Neural cell (in vitro differentiated cells): Measurements from ENCODE around the gene C1QTNF9. TPM values are rescaled to one million over a fixed set of nuclear protein-coding genes. Genes with fewer than 3 reads are reported as not detected.
"Not testable (repeated sequence)": the region's sequence is repeated elsewhere in the genome, so short reads cannot be mapped to it uniquely, and the experiment has no call there.

ENCODE experiments used
- H2AFZ ChIP-seq: fragments of 200-600, 300-800 bp; sonication (generic), shearing (Covaris generic); 2 replicates; pipeline ENCODE4 v1.6.0; 2014; ENCODE audit warnings: low read depth, mild to moderate bottlenecking, antibody characterized with exemption, low read length, moderate library complexity
- H3F3A ChIP-seq: fragments of 200-600 bp; shearing (Covaris generic); 2 replicates; pipeline ENCODE4 v1.6.1; 2016; ENCODE audit warnings: mild to moderate bottlenecking, moderate library complexity, mixed read lengths, antibody characterized with exemption, low read length; ENCODE audit not compliant: insufficient read depth, poor library complexity, severe bottlenecking
- H3K27ac ChIP-seq: fragments of 200-600, 300-800 bp; sonication (generic), shearing (Covaris generic); 2 replicates; pipeline ENCODE4 v1.5.1; 2014; ENCODE audit warnings: mild to moderate bottlenecking, low read length, moderate library complexity
- H3K27me3 ChIP-seq: fragments of 300-800, 200-600 bp; sonication (generic), shearing (Covaris generic); 2 replicates; pipeline ENCODE4 v1.6.0; 2014; ENCODE audit warnings: mild to moderate bottlenecking, low read depth, low read length, moderate library complexity; ENCODE audit not compliant: insufficient read depth
- H3K36me3 ChIP-seq: fragments of 300-800, 200-600 bp; sonication (generic), shearing (Covaris generic); 2 replicates; pipeline ENCODE4 v1.5.1; 2014; ENCODE audit warnings: mild to moderate bottlenecking, antibody characterized with exemption, low read length, moderate library complexity; ENCODE audit not compliant: insufficient read depth
- H3K4me2 ChIP-seq: fragments of 300-800, 200-600 bp; sonication (generic), shearing (Covaris generic); 2 replicates; pipeline ENCODE4 v1.6.0; 2014; ENCODE audit warnings: mild to moderate bottlenecking, low read length
- H3K4me3 ChIP-seq: fragments of 300-800, 200-600 bp; sonication (generic), shearing (Covaris generic); 2 replicates; pipeline ENCODE4 v1.5.1; 2014; ENCODE audit warnings: mild to moderate bottlenecking, low read length, moderate library complexity
- H3K79me2 ChIP-seq: fragments of 200-600 bp; shearing (Covaris generic); replicated peaks from 2 replicates; pipeline ENCODE4 v1.6.0; 2014; ENCODE audit warnings: mild to moderate bottlenecking, low read length, moderate library complexity; ENCODE audit not compliant: insufficient read depth
- H3K9ac ChIP-seq: fragments of 300-800, 200-600 bp; sonication (generic), shearing (Covaris generic); 2 replicates; pipeline ENCODE4 v1.6.1; 2016; ENCODE audit warnings: mild to moderate bottlenecking, low read length, mixed read lengths
- H3K9me2 ChIP-seq: fragments of 200-600 bp; shearing (Covaris generic); 2 replicates; pipeline ENCODE4 v1.6.1; 2016; ENCODE audit warnings: mild to moderate bottlenecking, low read length, mixed read lengths; ENCODE audit not compliant: insufficient read depth
- H3K9me3 ChIP-seq: fragments of 200-600, 300-800 bp; sonication (generic), shearing (Covaris generic); 2 replicates; pipeline ENCODE4 v1.6.1; 2016; ENCODE audit warnings: mild to moderate bottlenecking, mixed run types, low read length, moderate library complexity, mixed read lengths
- H4K20me1 ChIP-seq: fragments of 200-600 bp; shearing (Covaris generic); 2 replicates; pipeline ENCODE4 v1.6.1; 2016; ENCODE audit warnings: mild to moderate bottlenecking, mixed run types; ENCODE audit not compliant: insufficient read depth
- EP300 ChIP-seq: fragments of 450-650 bp; conservative IDR thresholded peaks from 2 replicates; pipeline ENCODE4 v1.6.1; 2014; ENCODE audit warnings: antibody characterized with exemption, mild to moderate bottlenecking, moderate library complexity; ENCODE audit not compliant: poor library complexity, severe bottlenecking
- EZH2 ChIP-seq: fragments of 200-600, 300-800 bp; shearing (Covaris generic), sonication (generic); IDR thresholded peaks from 2 replicates; pipeline ENCODE4 v1.6.1; 2014; ENCODE audit warnings: antibody characterized with exemption, low read length, borderline replicate concordance, mild to moderate bottlenecking; ENCODE audit not compliant: insufficient read depth, poor library complexity, severe bottlenecking
- MXI1 ChIP-seq: fragments of 450-650 bp; conservative IDR thresholded peaks from 2 replicates; pipeline ENCODE4 v1.6.1; 2014; ENCODE audit warnings: antibody characterized with exemption, mild to moderate bottlenecking; ENCODE audit not compliant: poor library complexity, severe bottlenecking
- POLR2AphosphoS5 ChIP-seq: IDR thresholded peaks from 2 replicates; pipeline ENCODE4 v1.6.1; 2012
- RAD21 ChIP-seq: fragments of 450-650 bp; conservative IDR thresholded peaks from 2 replicates; pipeline ENCODE4 v1.6.1; 2014; ENCODE audit warnings: antibody characterized with exemption, mild to moderate bottlenecking, moderate library complexity
- SMC3 ChIP-seq: fragments of 450-650 bp; conservative IDR thresholded peaks from 2 replicates; pipeline ENCODE4 v1.6.1; 2014; ENCODE audit warnings: antibody characterized with exemption, mild to moderate bottlenecking, moderate library complexity; ENCODE audit not compliant: poor library complexity
- TAF1 ChIP-seq: IDR thresholded peaks from 2 replicates; pipeline ENCODE4 v1.6.1; 2012; ENCODE audit warnings: low read depth
- polyA plus RNA-seq: library from polyadenylated mRNA; depleted of rRNA; stranded (reverse); fragments of >200 nt; gene quantifications from 2 replicates; pipeline ENCODE4 v1.2.3, GENCODE V29; 2014
- TF ChIP-seq, protein P1 (sequence below): IDR thresholded peaks from 2 replicates; pipeline ENCODE4 v1.6.1; 2012; ENCODE audit warnings: borderline replicate concordance
- TF ChIP-seq, protein P2 (sequence below): fragments of 450-650 bp; IDR thresholded peaks from 2 replicates; pipeline ENCODE4 v1.5.1; 2014; ENCODE audit warnings: antibody characterized with exemption, mild to moderate bottlenecking, moderate library complexity; ENCODE audit not compliant: poor library complexity, severe bottlenecking

C1QTNF9 gene
- polyA plus RNA-seq, 1 donor from 2014 or later: not detected

- H3K4me2 ChIP-seq, H3K79me2 ChIP-seq, H3F3A ChIP-seq, H3K27ac ChIP-seq, H2AFZ ChIP-seq, H3K27me3 ChIP-seq, H3K36me3 ChIP-seq, H3K9me3 ChIP-seq, H4K20me1 ChIP-seq, H3K4me3 ChIP-seq, H3K9me2 ChIP-seq, H3K9ac ChIP-seq: not testable (repeated sequence)
These were observed 49.9 kb downstream of the C1QTNF9 start for GRCh38 chr13:24359252-24359651.

- TF ChIP-seq, protein P1, sequence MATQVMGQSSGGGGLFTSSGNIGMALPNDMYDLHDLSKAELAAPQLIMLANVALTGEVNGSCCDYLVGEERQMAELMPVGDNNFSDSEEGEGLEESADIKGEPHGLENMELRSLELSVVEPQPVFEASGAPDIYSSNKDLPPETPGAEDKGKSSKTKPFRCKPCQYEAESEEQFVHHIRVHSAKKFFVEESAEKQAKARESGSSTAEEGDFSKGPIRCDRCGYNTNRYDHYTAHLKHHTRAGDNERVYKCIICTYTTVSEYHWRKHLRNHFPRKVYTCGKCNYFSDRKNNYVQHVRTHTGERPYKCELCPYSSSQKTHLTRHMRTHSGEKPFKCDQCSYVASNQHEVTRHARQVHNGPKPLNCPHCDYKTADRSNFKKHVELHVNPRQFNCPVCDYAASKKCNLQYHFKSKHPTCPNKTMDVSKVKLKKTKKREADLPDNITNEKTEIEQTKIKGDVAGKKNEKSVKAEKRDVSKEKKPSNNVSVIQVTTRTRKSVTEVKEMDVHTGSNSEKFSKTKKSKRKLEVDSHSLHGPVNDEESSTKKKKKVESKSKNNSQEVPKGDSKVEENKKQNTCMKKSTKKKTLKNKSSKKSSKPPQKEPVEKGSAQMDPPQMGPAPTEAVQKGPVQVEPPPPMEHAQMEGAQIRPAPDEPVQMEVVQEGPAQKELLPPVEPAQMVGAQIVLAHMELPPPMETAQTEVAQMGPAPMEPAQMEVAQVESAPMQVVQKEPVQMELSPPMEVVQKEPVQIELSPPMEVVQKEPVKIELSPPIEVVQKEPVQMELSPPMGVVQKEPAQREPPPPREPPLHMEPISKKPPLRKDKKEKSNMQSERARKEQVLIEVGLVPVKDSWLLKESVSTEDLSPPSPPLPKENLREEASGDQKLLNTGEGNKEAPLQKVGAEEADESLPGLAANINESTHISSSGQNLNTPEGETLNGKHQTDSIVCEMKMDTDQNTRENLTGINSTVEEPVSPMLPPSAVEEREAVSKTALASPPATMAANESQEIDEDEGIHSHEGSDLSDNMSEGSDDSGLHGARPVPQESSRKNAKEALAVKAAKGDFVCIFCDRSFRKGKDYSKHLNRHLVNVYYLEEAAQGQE: no peak
- TF ChIP-seq POLR2AphosphoS5 (no peak), MXI1 (no peak), SMC3 (no peak), EP300 (no peak), EZH2 (no peak), TAF1 (no peak), RAD21 (no peak)
- TF ChIP-seq, protein P2, sequence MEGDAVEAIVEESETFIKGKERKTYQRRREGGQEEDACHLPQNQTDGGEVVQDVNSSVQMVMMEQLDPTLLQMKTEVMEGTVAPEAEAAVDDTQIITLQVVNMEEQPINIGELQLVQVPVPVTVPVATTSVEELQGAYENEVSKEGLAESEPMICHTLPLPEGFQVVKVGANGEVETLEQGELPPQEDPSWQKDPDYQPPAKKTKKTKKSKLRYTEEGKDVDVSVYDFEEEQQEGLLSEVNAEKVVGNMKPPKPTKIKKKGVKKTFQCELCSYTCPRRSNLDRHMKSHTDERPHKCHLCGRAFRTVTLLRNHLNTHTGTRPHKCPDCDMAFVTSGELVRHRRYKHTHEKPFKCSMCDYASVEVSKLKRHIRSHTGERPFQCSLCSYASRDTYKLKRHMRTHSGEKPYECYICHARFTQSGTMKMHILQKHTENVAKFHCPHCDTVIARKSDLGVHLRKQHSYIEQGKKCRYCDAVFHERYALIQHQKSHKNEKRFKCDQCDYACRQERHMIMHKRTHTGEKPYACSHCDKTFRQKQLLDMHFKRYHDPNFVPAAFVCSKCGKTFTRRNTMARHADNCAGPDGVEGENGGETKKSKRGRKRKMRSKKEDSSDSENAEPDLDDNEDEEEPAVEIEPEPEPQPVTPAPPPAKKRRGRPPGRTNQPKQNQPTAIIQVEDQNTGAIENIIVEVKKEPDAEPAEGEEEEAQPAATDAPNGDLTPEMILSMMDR: no peak
- H3K27me3 ChIP-seq: no peaks in the 10 kb centered on the region
- no peaks in the 10 kb centered on the region for H3F3A ChIP-seq
- H2AFZ ChIP-seq: no peak overlapping the region
- H3K4me3 ChIP-seq: no peak overlapping the region
- H3K36me3 ChIP-seq: no peaks in the 10 kb centered on the region
- H3K27ac ChIP-seq: no peak overlapping the region
- no peak overlapping the region for H3K4me2 ChIP-seq
- H3K9me2 ChIP-seq: no peaks in the 10 kb centered on the region
- no peaks in the 10 kb centered on the region for H3K79me2 ChIP-seq
- H3K9ac ChIP-seq: no peak overlapping the region
- no peaks in the 10 kb centered on the region for H3K9me3 ChIP-seq
- no peaks in the 10 kb centered on the region for H4K20me1 ChIP-seq
These were observed 50.7 kb downstream of the C1QTNF9 start for GRCh38 chr13:24360106-24360505.

- no peaks in the 10 kb centered on the region for H3K79me2 ChIP-seq
- no peak overlapping the region for H3K9ac ChIP-seq
- no peak overlapping the region for H3K4me3 ChIP-seq
- no peak overlapping the region for H2AFZ ChIP-seq
- H3K4me2 ChIP-seq: no peak overlapping the region
- H3F3A ChIP-seq: no peaks in the 10 kb centered on the region
- H3K36me3 ChIP-seq: no peaks in the 10 kb centered on the region
- H3K27me3 ChIP-seq: no peaks in the 10 kb centered on the region
- H3K9me2 ChIP-seq: no peaks in the 10 kb centered on the region
- no peaks in the 10 kb centered on the region for H4K20me1 ChIP-seq
- no peak overlapping the region for H3K27ac ChIP-seq
- TF ChIP-seq EP300 (no peak), EZH2 (no peak), TAF1 (no peak), SMC3 (no peak), POLR2AphosphoS5 (no peak), RAD21 (no peak), MXI1 (no peak)
- TF ChIP-seq, protein P2: no peak
- TF ChIP-seq, protein P1: no peak
- H3K9me3 ChIP-seq: no peaks in the 10 kb centered on the region
These were observed 51.7 kb downstream of the C1QTNF9 start for GRCh38 chr13:24361113-24361512.
